T47D (cell line): ENCODE data around the gene USP32.
A peak's percentile ranks its signal among the peaks of the same experiment; 100 is the strongest.
"Not testable (repeated sequence)": the region's sequence is repeated elsewhere in the genome, so short reads cannot be mapped to it uniquely, and the experiment has no call there.

Source experiments
- DNase-seq, 2 experiments: peaks; one replicate each; pipeline versions ENCODE4 v3.0.0 to v3.0.0-alpha.2; 2011 to 2012; ENCODE audit warnings: low read depth in 1 of 2, low spot score in 1 of 2
- JUND ChIP-seq: IDR thresholded peaks from 2 replicates; pipeline ENCODE4 v1.6.1; 2012; ENCODE audit warnings: low read depth
- in situ Hi-C: cut with HindIII; loops from 2 replicates; pipeline ENCODE4 v1.10.0; 2016; ENCODE audit warnings: low sequenced_read_pairs, low pct_unique_long_range_greater_than_20kb

The USP32 gene

GRCh38 chr17:60396412-60396811, 4.5 kb upstream of the USP32 start:
- in situ Hi-C loops: no loop called here
- TF ChIP-seq JUND: no peak
- DNase-seq: no peak

GRCh38 chr17:60395508-60396065, 3.7 kb upstream of the USP32 start:
- in situ Hi-C loops: no loop called here
- TF ChIP-seq JUND: no peak
- no peak for DNase-seq

- no peak for DNase-seq
Measured at GRCh38 chr17:60393840-60394723, 2.1 kb upstream of the USP32 start.

GRCh38 chr17:60392845-60393702, 1.1 kb upstream of the USP32 start:
- no peak for TF ChIP-seq JUND
- in situ Hi-C loops: no loop called here
- DNase-seq: peak; percentile 30 to 79

More at GRCh38 chr17:60393840-60394723, 2.1 kb upstream of the USP32 start:
- in situ Hi-C loops: no loop called here
- TF ChIP-seq JUND: no peak

- no peak for DNase-seq
- no peak for TF ChIP-seq JUND
- in situ Hi-C loops: no loop called here
Measured at GRCh38 chr17:60391471-60392041, 377 bp downstream of the USP32 start.

GRCh38 chr17:60390925-60391470, 935 bp downstream of the USP32 start:
- DNase-seq: peak in 1 of 2 experiments; percentile 25
- in situ Hi-C loops: no loop called here
- no peak for TF ChIP-seq JUND

GRCh38 chr17:60390186-60390585, 1.7 kb downstream of the USP32 start:
- DNase-seq: peak in 1 of 2 experiments; percentile 18
- in situ Hi-C loops: no loop called here
- TF ChIP-seq JUND: no peak

- TF ChIP-seq JUND: no peak
- in situ Hi-C loops: no loop called here
- no peak for DNase-seq
Measured at GRCh38 chr17:60388742-60389141, 3.2 kb downstream of the USP32 start.

GRCh38 chr17:60387666-60388065, 4.3 kb downstream of the USP32 start:
- in situ Hi-C loops: no loop called here
- no peak for TF ChIP-seq JUND
- no peak for DNase-seq

- TF ChIP-seq JUND: no peak
- DNase-seq: no peak
- in situ Hi-C loops: no loop called here
Measured at GRCh38 chr17:60386147-60387058, 5.5 kb downstream of the USP32 start.

- DNase-seq, in situ Hi-C loops: not testable (repeated sequence)
Measured at GRCh38 chr17:60384921-60385320, 7.0 kb downstream of the USP32 start.
